ENCODE measurements around the gene MICALL1.

MICALL1 gene

DNA sequence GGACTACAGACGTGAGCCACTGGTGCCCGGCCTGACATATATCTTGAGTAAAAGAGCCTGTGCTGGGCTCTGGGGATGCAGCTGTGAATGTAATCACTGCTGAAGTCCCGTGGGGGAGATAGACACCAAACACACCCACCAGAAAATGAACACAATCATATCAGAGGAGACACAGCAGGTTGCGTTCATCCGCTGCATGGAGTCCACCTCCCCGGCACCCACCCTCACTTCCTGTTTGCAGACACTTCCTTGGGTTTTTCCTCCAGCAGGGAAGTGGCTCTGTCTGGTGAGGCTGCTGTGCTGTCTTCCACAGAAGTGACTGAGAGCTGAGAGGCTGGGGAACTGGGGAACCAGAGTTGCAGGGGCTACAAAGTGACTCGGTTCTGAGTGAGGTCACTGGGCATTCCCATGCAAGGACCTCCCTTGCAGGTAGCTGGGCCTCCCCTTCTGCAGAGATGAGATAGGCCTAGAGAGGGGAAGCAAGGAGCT is 7.2 kb downstream of the MICALL1 start:
- DNase-seq (ENCODE audit: low spot score) = no peak
- in situ Hi-C loops (cut with MboI; ENCODE audit: low pct_unique_long_range_greater_than_20kb, low sequenced_read_pairs, unreplicated experiment) = no loop called here
- TF ChIP-seq, protein P1, sequence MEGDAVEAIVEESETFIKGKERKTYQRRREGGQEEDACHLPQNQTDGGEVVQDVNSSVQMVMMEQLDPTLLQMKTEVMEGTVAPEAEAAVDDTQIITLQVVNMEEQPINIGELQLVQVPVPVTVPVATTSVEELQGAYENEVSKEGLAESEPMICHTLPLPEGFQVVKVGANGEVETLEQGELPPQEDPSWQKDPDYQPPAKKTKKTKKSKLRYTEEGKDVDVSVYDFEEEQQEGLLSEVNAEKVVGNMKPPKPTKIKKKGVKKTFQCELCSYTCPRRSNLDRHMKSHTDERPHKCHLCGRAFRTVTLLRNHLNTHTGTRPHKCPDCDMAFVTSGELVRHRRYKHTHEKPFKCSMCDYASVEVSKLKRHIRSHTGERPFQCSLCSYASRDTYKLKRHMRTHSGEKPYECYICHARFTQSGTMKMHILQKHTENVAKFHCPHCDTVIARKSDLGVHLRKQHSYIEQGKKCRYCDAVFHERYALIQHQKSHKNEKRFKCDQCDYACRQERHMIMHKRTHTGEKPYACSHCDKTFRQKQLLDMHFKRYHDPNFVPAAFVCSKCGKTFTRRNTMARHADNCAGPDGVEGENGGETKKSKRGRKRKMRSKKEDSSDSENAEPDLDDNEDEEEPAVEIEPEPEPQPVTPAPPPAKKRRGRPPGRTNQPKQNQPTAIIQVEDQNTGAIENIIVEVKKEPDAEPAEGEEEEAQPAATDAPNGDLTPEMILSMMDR (IDR thresholded peaks at IDR 0.05; ENCODE audit: extremely low read depth, insufficient read depth, missing control alignments) = no peak

DNA sequence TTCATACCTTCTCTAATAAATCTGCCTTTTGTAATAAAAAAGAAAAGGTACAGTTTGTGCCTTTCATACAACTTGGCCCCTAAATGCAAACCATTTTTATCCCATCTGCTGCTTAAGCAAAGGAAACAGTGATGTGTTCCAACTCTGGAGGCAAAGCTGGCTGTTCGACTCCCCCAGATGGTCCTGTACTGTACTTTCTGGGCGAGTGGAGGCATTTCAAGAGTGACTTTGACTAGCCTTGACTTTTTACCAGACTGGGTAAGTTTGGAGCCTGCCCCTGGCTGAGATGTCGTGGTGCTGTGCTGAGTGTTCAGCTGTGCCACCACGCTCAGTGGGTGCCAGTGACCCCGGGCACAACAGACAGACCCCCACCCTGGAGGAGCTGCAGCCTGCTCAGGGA is 10.2 kb downstream of the MICALL1 start:
- in situ Hi-C loops (cut with MboI; ENCODE audit: low pct_unique_long_range_greater_than_20kb, low sequenced_read_pairs, unreplicated experiment) = no loop called here
- TF ChIP-seq, protein P1 (IDR thresholded peaks at IDR 0.05; ENCODE audit: extremely low read depth, insufficient read depth, missing control alignments) = no peak
- no peak for DNase-seq (ENCODE audit: low spot score)

DNA sequence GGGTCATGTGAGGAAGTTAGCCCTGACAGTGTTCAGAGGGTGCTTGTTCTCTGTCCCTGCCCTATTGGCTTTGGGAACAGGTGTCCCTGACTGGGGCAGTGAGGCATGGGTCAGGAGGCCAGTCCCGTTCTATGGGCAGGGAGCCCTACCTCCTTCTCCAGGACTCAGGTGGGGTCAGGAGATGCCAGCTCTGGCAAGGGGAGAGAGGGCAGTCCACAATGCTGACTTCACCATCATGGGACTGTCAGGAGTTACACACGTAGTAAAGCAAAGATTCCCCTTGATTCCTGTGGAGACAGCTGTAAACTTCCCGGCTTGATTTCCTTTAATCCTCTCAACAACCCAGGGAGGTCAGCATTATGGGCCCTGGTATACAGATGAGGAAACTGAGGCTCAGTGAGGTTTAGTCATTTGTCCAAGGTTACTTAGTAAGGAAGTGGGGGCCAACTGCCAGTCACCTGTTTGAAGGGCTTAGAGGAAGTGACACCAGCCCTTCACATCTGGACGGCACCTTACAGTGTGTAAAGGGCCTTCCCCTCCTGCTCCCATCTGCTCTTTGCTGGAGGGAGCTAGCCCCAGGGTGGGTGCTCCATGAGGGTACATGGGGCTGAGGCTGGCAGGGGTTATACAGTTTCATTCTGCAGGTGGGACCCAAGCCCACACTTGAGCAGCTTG is 11.9 kb downstream of the MICALL1 start:
- TF ChIP-seq, protein P1 (IDR thresholded peaks at IDR 0.05; ENCODE audit: extremely low read depth, insufficient read depth, missing control alignments) = no peak
- no peak for DNase-seq (ENCODE audit: low spot score)
- in situ Hi-C loops (cut with MboI; ENCODE audit: low pct_unique_long_range_greater_than_20kb, low sequenced_read_pairs, unreplicated experiment) = no loop called here

DNA sequence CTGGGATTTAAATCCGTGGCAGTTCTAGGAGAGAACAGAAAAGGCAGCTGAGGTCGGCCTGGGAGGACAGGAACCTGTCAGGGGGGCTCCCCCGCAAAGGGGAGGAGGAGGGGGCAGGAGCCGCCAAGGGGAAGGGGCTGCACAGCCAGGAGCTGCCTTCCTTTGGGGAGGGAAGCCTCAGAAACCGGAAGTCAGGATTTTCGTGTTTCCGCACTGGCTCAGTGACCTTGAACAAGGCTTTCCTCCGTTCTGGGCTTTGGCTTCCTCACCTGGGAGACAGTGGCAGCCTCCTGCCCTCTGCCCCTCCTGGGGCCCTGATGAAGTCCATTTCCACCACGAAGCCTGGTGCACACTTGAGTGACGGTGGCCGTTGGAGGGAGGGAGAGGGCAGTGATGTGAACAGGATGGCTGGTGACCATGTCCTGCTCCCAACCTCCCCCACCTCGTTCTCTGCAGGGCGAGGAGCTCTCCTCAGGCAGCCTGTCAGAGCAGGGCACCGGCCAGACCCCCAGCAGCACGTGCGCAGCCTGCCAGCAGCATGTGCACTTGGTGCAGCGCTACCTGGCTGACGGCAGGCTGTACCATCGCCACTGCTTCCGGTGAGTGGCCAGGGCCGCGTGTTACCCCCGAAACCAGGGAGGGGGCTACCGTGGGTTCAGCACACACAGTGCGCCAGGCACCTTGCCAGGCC is 12.6 kb downstream of the MICALL1 start:
- in situ Hi-C loops (cut with MboI; ENCODE audit: low pct_unique_long_range_greater_than_20kb, low sequenced_read_pairs, unreplicated experiment) = no loop called here
- TF ChIP-seq, protein P1 (IDR thresholded peaks at IDR 0.05; ENCODE audit: extremely low read depth, insufficient read depth, missing control alignments) = no peak
- DNase-seq (ENCODE audit: low spot score) = no peak

DNA sequence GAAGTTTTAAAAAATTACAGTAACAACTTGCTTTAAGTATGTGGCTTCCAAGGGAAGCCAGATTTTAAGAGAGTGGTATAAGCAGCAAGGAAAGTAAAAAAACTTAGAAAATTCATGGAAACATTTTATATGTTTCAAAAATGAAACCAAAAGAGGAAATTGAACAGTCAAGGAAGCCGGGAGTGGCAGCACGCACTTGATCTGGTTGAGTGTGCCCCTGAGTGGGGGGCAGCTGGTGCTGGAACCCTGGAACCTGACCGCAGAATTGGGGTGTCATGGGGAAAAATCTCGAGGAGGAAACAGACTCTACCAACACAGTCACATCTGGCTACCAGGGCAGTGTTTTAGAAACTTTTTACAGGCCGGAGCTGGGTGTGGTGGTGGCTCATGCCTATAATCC is 14.0 kb downstream of the MICALL1 start:
- no peak for DNase-seq (ENCODE audit: low spot score)
- TF ChIP-seq, protein P1 (IDR thresholded peaks at IDR 0.05; ENCODE audit: extremely low read depth, insufficient read depth, missing control alignments) = no peak
- in situ Hi-C loops (cut with MboI; ENCODE audit: low pct_unique_long_range_greater_than_20kb, low sequenced_read_pairs, unreplicated experiment) = no loop called here

DNA sequence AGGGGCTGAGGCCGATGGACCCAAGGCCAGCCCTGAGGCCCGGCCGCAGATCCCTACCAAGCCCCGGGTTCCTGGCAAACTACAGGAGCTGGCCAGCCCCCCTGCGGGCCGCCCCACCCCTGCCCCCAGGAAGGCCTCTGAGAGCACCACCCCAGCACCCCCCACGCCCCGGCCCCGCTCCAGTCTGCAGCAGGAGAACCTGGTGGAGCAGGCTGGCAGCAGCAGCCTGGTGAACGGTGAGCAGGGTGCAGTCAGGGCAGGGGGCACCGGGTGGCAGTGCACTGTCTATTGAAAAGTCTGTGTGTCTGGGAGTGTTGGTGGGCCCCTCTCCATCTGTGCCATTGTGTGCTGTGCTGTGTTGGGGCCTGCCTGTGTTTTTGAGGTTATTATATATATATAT is 16.1 kb downstream of the MICALL1 start:
- in situ Hi-C loops (cut with MboI; ENCODE audit: low pct_unique_long_range_greater_than_20kb, low sequenced_read_pairs, unreplicated experiment) = no loop called here
- DNase-seq (ENCODE audit: low spot score) = no peak
- TF ChIP-seq, protein P1 (IDR thresholded peaks at IDR 0.05; ENCODE audit: extremely low read depth, insufficient read depth, missing control alignments) = no peak
